GM15510 (cell line): ENCODE measurements around the gene PIK3R1.

Experiments
- POLR2A ChIP-seq: IDR thresholded peaks from 3 replicates; pipeline ENCODE4 v1.6.1; 2011; ENCODE audit warnings: borderline replicate concordance; ENCODE audit not compliant: insufficient read length; ENCODE audit errors: extremely low read depth

The PIK3R1 gene

DNA sequence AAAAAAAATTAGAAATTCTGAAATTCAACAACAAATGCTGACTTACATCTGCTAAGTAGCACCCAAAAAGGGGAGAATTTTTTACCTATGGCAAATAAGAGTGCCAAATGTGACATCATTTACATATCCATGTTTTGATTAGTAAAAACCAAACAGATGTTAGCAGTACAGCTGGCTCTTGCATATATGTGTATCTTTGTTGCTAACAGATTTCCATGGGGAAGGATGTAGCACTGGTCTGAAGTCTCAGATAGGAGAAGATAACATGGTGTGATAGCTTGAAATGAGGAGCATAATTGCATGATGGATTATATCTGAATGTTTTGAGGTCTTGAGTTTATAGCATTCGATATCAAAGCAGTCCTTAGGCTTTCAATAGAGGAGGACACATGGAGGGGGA is 17.5 kb downstream of the PIK3R1 start:
- TF ChIP-seq POLR2A = no peak

DNA sequence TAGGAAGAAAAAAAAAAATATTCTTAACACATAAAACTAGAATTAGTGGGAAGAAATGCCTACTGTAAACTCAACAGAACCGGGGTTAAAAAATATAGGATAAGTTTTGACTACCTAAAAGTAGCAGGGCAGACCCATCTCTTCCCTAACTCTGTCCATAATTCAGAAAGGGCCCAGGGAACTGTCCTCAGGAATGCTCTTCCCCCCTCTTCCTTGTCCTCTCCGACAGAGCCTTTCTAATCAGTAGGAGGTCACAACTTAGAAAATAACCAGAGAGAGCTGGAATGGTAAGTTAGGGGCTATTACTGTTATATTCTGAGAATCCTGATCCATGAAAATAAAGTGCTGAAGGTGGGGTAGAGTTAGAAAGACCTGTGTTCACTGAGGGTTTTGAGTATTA is 22.2 kb downstream of the PIK3R1 start:
- TF ChIP-seq POLR2A = no peak

DNA sequence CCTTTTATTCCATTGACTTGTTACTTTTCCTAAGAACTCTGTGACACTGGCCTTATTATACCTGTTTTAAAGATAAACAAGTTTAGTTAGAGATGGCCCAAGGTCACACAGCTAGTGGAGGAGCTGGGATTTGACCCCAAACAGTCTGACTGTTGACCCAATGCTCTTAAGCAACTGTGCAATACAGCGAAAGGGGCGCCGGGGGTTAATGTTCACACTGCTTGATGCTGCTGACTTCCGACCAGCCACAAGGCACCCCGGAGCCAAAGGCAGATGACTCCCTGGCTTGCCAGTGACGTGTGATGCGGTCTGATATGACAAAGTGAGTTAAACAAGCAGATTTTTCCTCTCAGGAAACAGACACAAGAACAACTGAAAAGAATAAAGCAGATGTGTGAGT is 23.9 kb downstream of the PIK3R1 start:
- TF ChIP-seq POLR2A = no peak

DNA sequence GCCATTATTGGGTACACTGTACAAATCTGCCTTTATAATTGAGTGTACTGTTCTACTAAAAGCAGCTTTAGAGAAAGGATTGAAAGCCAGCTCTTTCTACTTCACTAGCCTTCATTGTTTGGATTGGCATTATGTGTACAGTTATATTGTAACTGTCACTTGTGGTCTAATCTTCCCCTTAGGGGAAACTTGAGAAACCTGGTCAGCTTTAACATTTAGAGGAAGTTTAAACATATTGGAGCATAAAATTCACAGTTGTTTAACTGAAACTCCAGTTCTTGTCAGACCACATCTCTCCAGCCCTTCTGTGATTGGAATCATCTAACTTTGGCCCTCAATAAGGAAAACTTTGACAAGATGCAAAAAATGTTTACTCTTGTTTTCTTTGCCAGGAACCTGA is 24.6 kb downstream of the PIK3R1 start:
- no peak for TF ChIP-seq POLR2A

- no peak for TF ChIP-seq POLR2A
Observed at GRCh38 chr5:68240771-68241170, 25.2 kb downstream of the PIK3R1 start.

- TF ChIP-seq POLR2A = no peak
Observed at GRCh38 chr5:68242743-68243142, 27.2 kb downstream of the PIK3R1 start.

DNA sequence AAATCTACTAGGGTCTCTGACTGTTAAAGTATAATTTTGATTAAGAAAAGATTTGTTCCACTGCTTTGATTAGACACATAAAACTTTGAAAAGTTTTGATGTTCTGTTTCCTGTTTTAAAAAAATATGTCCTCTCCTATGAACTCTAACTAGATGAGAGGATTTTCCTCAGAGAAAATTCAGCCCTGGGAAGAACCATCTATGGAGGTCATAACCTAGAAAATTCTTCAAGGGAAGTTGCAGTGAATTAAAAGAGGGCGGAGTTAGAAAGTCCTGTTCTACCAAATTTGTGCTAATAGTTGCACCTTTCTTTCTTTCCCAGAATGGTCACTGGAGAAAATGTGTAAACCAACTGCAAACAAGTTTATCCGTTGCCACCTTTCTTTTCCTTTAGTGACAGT is 27.7 kb downstream of the PIK3R1 start:
- TF ChIP-seq POLR2A = no peak

GRCh38 chr5:68243681-68244080 is 28.1 kb downstream of the PIK3R1 start:
- no peak for TF ChIP-seq POLR2A

GRCh38 chr5:68245319-68245718 is 29.8 kb downstream of the PIK3R1 start:
- no peak for TF ChIP-seq POLR2A

- TF ChIP-seq POLR2A = no peak
Observed at GRCh38 chr5:68246802-68247201, 31.2 kb downstream of the PIK3R1 start.

GRCh38 chr5:68247627-68248026 is 32.1 kb downstream of the PIK3R1 start:
- TF ChIP-seq POLR2A = no peak

GRCh38 chr5:68248896-68249295 is 33.3 kb downstream of the PIK3R1 start:
- TF ChIP-seq POLR2A = no peak

DNA sequence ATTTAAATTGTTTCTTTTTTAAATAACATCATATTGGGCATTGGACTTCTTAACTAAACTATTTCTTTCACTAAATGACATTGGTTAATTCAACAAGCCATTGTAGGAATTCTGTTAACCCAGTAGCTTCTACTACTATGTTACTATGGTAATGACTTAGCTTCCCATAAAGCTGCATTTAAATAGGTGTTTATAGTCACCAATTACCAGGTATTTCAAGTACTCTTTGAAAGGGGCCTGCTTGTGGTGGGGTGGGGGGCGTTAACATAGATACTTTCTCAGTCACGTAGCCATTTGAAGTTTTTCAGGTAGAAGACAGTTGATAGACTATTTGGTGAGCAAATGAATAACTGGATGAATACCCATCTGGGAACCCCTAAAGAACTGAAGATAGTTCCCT is 34.0 kb downstream of the PIK3R1 start:
- TF ChIP-seq POLR2A = no peak

- no peak for TF ChIP-seq POLR2A
Observed at GRCh38 chr5:68250661-68251298, 35.2 kb downstream of the PIK3R1 start.

GRCh38 chr5:68251386-68251785 is 35.8 kb downstream of the PIK3R1 start:
- no peak for TF ChIP-seq POLR2A

DNA sequence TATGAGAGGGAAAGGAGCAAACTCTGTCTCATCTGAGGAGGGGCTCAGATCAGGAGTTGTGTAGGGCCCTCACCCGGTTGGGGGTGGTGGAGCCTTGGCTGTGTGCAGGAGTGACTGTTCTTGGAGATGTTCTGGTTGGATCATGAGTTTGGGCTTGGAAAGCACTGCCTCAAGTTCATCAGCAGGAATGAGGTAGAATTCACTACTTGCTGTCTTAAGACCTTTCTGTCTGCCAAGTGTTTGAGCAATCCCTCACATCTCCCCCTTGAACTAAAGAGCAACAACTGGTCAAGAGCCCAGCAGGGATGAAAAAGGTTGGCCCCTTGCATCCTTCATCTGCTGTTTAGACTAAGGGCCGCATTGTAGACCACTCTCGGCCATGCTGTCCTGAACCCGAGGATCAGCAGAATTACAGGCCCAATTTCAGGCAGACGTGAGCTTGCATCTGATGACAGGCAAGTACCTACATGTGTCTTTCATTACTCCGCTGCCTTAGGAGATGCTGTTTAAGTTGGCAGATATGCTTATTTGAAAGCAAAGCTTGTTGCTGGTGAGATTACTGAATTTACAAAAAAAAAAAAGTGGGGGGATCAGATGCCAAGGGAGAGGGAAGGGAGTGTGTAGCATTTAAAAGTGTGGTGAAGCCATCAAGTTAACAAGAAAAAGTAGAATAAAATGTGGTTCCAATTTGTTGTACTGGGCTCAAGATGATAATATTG is 36.4 kb downstream of the PIK3R1 start:
- no peak for TF ChIP-seq POLR2A
